GM12878 (cell line): ENCODE data around the gene ATG4A. TPM values are rescaled to one million over a fixed set of nuclear protein-coding genes. Genes with fewer than 3 reads are reported as not detected.

ENCODE experiments used
- ATAC-seq: fragments of 200-7000 bp; cut with Tn5 transposase; 3 replicates; pipeline ENCODE4 v1.9.1; 2020; ENCODE audit warnings: mild to moderate bottlenecking, moderate library complexity
- BruUV-seq: library from RNA; stranded (reverse); fragments of 400-500 nt; replicated peaks from 2 replicates; lab custom pipeline; 2021; lab: Mats Ljungman, UMichigan
- CTCF ChIA-PET: fragments of 300-600 bp; sonication (Branson Sonifier 250); formaldehyde crosslinking; extraction: SDS; loops from one replicate; lab custom pipeline; 2021; ENCODE audit warnings: inconsistent platforms; lab: Yijun Ruan, JAX
- POLR2A ChIA-PET: fragments of 350-600 bp; formaldehyde crosslinking; extraction: SDS; loops from one replicate; lab custom pipeline; 2021; ENCODE audit warnings: inconsistent platforms; lab: Charles Lee
- RAD21 ChIA-PET: fragments of 300-600 bp; sonication (Branson Sonifier 250); formaldehyde crosslinking; loops from one replicate; lab custom pipeline; 2023; ENCODE audit warnings: antibody characterized with exemption; ENCODE audit not compliant: unreplicated experiment; lab: Charles Lee
- SMC1A ChIA-PET: fragments of 300-600 bp; sonication (Branson Sonifier 250); formaldehyde crosslinking; loops from one replicate; lab custom pipeline; 2023; ENCODE audit not compliant: unreplicated experiment, uncharacterized antibody; lab: Charles Lee
- DNase-seq: peaks from one replicate; pipeline ENCODE4 v3.0.0-alpha.2; 2011; ENCODE audit warnings: low read depth, low spot score
- FAIRE-seq: peaks from 3 replicates; lab custom pipeline; 2011; peaks lifted over from hg19 to GRCh38; lab: Jason Lieb, UNC
- H2AFZ ChIP-seq: 2 replicates; pipeline ENCODE4 v1.6.0; 2011; ENCODE audit warnings: low read depth, low read length, control low read depth; ENCODE audit not compliant: control insufficient read depth
- H3K27ac ChIP-seq: 2 replicates; pipeline ENCODE4 v1.5.1; 2011; ENCODE audit warnings: control low read depth; ENCODE audit not compliant: control insufficient read depth, insufficient read depth
- H3K27me3 ChIP-seq, 2 experiments: replicated peaks in 1 of 2; 2 replicates each; pipeline versions ENCODE4 v1.6.0 to v1.6.1; 2011; ENCODE audit warnings: low read length in 1 of 2; ENCODE audit not compliant: control insufficient read depth in 2 of 2, insufficient read depth in 2 of 2
- H3K36me3 ChIP-seq, 2 experiments: 2 replicates each; pipeline ENCODE4 v1.5.1; 2011; ENCODE audit warnings: low read length in 1 of 2; ENCODE audit not compliant: control insufficient read depth in 2 of 2, insufficient read depth in 2 of 2
- H3K4me1 ChIP-seq: 2 replicates; pipeline ENCODE4 v1.6.1; 2011; ENCODE audit warnings: mild to moderate bottlenecking, low read length, moderate library complexity, mixed read lengths; ENCODE audit not compliant: control insufficient read depth, insufficient read depth
- H3K4me2 ChIP-seq: 2 replicates; pipeline ENCODE4 v1.6.0; 2011; ENCODE audit warnings: control low read depth; ENCODE audit not compliant: control insufficient read depth, insufficient read depth
- H3K4me3 ChIP-seq: fragments of 200-600 bp; sonication (generic); 2 replicates; pipeline ENCODE4 v1.5.1; 2016
- H3K79me2 ChIP-seq: 2 replicates; pipeline ENCODE4 v1.6.0; 2011; ENCODE audit warnings: low read length; ENCODE audit not compliant: control insufficient read depth, insufficient read depth
- H3K9ac ChIP-seq: 2 replicates; pipeline ENCODE4 v1.8.0; 2011; ENCODE audit warnings: low read length, control low read depth, mixed read lengths; ENCODE audit not compliant: control insufficient read depth, insufficient read depth
- H3K9me3 ChIP-seq: replicated peaks from 3 replicates; pipeline ENCODE4 v1.5.1; 2011; ENCODE audit warnings: mild to moderate bottlenecking, low read length; ENCODE audit not compliant: control insufficient read depth, insufficient read depth
- H4K20me1 ChIP-seq: 2 replicates; pipeline ENCODE4 v1.6.0; 2011; ENCODE audit not compliant: control insufficient read depth, insufficient read depth
- BRCA1 ChIP-seq: IDR thresholded peaks from 2 replicates; pipeline ENCODE4 v1.6.1; 2011; ENCODE audit warnings: low read depth, low read length, improper control_type of control experiment
- FOS ChIP-seq: IDR thresholded peaks from 3 replicates; pipeline ENCODE4 v1.6.1; 2011; ENCODE audit warnings: borderline replicate concordance; ENCODE audit not compliant: insufficient read length; ENCODE audit errors: extremely low read depth
- GABPA ChIP-seq: IDR thresholded peaks from 2 replicates; pipeline ENCODE4 v1.6.1; 2014; ENCODE audit warnings: antibody characterized with exemption, low read depth, mild to moderate bottlenecking, inconsistent platforms
- HDAC2 ChIP-seq: fragments of 200-600 bp; sonication (generic); IDR thresholded peaks from 2 replicates; pipeline ENCODE4 v1.6.1; 2017
- NFIC ChIP-seq: IDR thresholded peaks from 2 replicates; pipeline ENCODE4 v1.6.1; 2012; ENCODE audit warnings: low read depth, mild to moderate bottlenecking, inconsistent platforms, low read length, moderate library complexity
- NFYB ChIP-seq: IDR thresholded peaks from 2 replicates; pipeline ENCODE4 v1.6.1; 2011; ENCODE audit warnings: low read depth, mild to moderate bottlenecking, low read length, improper control_type of control experiment, moderate library complexity; ENCODE audit not compliant: insufficient read depth
- NKRF ChIP-seq: fragments of 450-650 bp; conservative IDR thresholded peaks from 2 replicates; pipeline ENCODE4 v1.6.1; 2017; ENCODE audit warnings: mild to moderate bottlenecking, moderate library complexity
- SMAD5 ChIP-seq: IDR thresholded peaks from 2 replicates; pipeline ENCODE4 v1.6.1; 2016; ENCODE audit warnings: antibody characterized with exemption, low read depth
- SREBF2 ChIP-seq: IDR thresholded peaks from 2 replicates; pipeline ENCODE4 v1.6.1; 2012; ENCODE audit warnings: mild to moderate bottlenecking, low read length
- ZNF592 ChIP-seq: fragments of 450-650 bp; IDR thresholded peaks from 2 replicates; pipeline ENCODE4 v1.6.1; 2017; ENCODE audit warnings: mild to moderate bottlenecking, moderate library complexity
- WGBS: methylation state at CpG from one replicate; pipeline ENCODE4 v1.1.6; 2016; ENCODE audit warnings: low lambda C conversion rate; ENCODE audit not compliant: insufficient replicate concordance, insufficient coverage; ENCODE audit errors: missing lambda C conversion rate; 5-methylcytosine and 5-hydroxymethylcytosine counted together
- in situ Hi-C: fragments of 300-500 bp; cut with MboI; formaldehyde crosslinking; loops from 9 replicates; pipeline ENCODE4 v1.14.3; 2018; ENCODE audit warnings: mixed read lengths
- intact Hi-C: fragments of 100-400 bp; cut with micrococcal nuclease; formaldehyde crosslinking; loops from one replicate; pipeline ENCODE4 v1.14.2; 2022; ENCODE audit not compliant: unreplicated experiment
- polyA plus RNA-seq, 11 experiments: library from polyadenylated mRNA; depleted of rRNA in 4 of 11; unstranded in 6 of 11; stranded (reverse) in 5 of 11; fragments of >200 nt; fragmentation: Nextera tagmentation in 4 of 11; fragmentation: Illumina TruSeq in 1 of 11; extraction: Ambion mirVana in 4 of 11; extraction: Trizol in 1 of 11; gene quantifications; 1 replicate in 1 of 11; 2 replicates in 10 of 11; pipeline versions ENCODE4 v1.2.1 to v1.2.3, GENCODE V29; 2011 to 2016; ENCODE audit warnings: inconsistent platforms in 2 of 11, missing spikeins in 2 of 11, low read depth in 1 of 11
- total RNA-seq, 4 experiments: library from RNA; depleted of rRNA in 3 of 4; stranded (reverse); fragments of >200 nt in 3 of 4; fragmentation: Illumina TruSeq in 1 of 4; extraction: Trizol in 1 of 4; gene quantifications; 2 replicates each; pipeline versions ENCODE4 v1.2.1 to v1.2.3, GENCODE V29; 2013 to 2021

ATG4A gene
- total and polyA plus RNA-seq, 10 of the 15 experiments (the other 5 are each of a cell fraction or from before 2014, with no cell fraction given), result 9.1 to 22.0 (median 15.5) TPM

- ChIA-PET POLR2A (no interaction called here), RAD21 (no interaction called here), SMC1A (no interaction called here), CTCF (no interaction called here)
- no peaks in the 10 kb centered on the region for H4K20me1 ChIP-seq
- H3K9me3 ChIP-seq, result no peaks in the 10 kb centered on the region
- no peaks in the 10 kb centered on the region for H3K4me1 ChIP-seq
- no peak overlapping the region for H3K9ac ChIP-seq
- FAIRE-seq (no peak), DNase-seq (no peak), ATAC-seq (no peak)
- BruUV-seq, result no TSS peak
- no peaks in the 10 kb centered on the region for H3K79me2 ChIP-seq
- in situ Hi-C loops (no loop called here), intact Hi-C loops (no loop called here)
- TF ChIP-seq FOS (no peak), SMAD5 (no peak), HDAC2 (no peak), NFIC (no peak), ZNF592 (no peak), NKRF (no peak), NFYB (no peak), GABPA (no peak), BRCA1 (no peak), SREBF2 (no peak)
- H3K36me3 ChIP-seq, result no peaks in the 10 kb centered on the region
- H2AFZ ChIP-seq, result no peak overlapping the region
- no peak overlapping the region for H3K27ac ChIP-seq
- no peaks in the 10 kb centered on the region; a peak in 1 of 4 replicates for H3K27me3 ChIP-seq
- no peak overlapping the region for H3K4me3 ChIP-seq
- WGBS, result 0% methylated on average over 4 of the region's 4 CpGs
- no peak overlapping the region for H3K4me2 ChIP-seq
Observed at GRCh38 chrX:108186811-108187210, 95.2 kb downstream of the ATG4A start.
